ENCODE data around the gene RUVBL1. TPM values are rescaled to one million over a fixed set of nuclear protein-coding genes. Genes with fewer than 3 reads are reported as not detected.

Gene RUVBL1
- 10 to 100 TPM; 81.2 to 91.1 TPM for total RNA-seq
- 95.6 TPM for polyA plus RNA-seq (2013, experiment 1 of 2)
- 92.5 TPM for polyA plus RNA-seq (2013, experiment 2 of 2)
- long read RNA-seq, experiment 1, full-length matches to known transcripts = 37 of 64 reads
- long read RNA-seq, experiment 1, partial matches to known transcripts = 15 of 64 reads
- long read RNA-seq, experiment 1, other reads (novel, unspliced or antisense) = 12 of 64 reads
- long read RNA-seq, experiment 2, transcript RUVBL1-201 (11 exons, 1,761 nt) = major isoform, 123 of 146 reads
- long read RNA-seq, experiment 2, partial matches to known transcripts = 3 of 146 reads
- long read RNA-seq, experiment 2, other reads (novel, unspliced or antisense) = 20 of 146 reads
- long read RNA-seq, experiment 3, transcript RUVBL1-201 (11 exons, 1,761 nt) = major isoform, 363 of 428 reads
- long read RNA-seq, experiment 3, partial matches to known transcripts = 16 of 428 reads
- long read RNA-seq, experiment 3, other reads (novel, unspliced or antisense) = 49 of 428 reads
- long read RNA-seq, experiment 4, transcript RUVBL1-201 (11 exons, 1,761 nt) = major isoform, 251 of 301 reads
- long read RNA-seq, experiment 4, partial matches to known transcripts = 28 of 301 reads
- long read RNA-seq, experiment 4, other reads (novel, unspliced or antisense) = 21 of 301 reads

- Mint-ChIP-seq H3K27me3 (ENCODE audit: insufficient read depth) (peaks cover 12% of the 10 kb centered on the region), H3K27ac (peak within 1 kb of the TSS; percentile 98), H3K36me3 (ENCODE audit: low read depth) (peaks cover 4% of the 10 kb centered on the region), H3K4me1 (peaks cover 14% of the 10 kb centered on the region), H3K4me3 (peak within 1 kb of the TSS; percentile 96), H3K9me3 (no peaks in the 10 kb centered on the region)
- WGBS, 2 experiments (ENCODE audit: insufficient coverage in 1 of 2, insufficient read length in 1 of 2) = 4 to 6% methylated on average over 24 to 47 of the region's 47 CpGs
- Histone ChIP-seq H3K27ac (ENCODE audit: low read depth, low read length) (peak within 1 kb of the TSS; percentile 90), H3K27me3 (ENCODE audit: control insufficient read depth, insufficient read depth, low read length, poor library complexity, severe bottlenecking) (peaks cover 7% of the 10 kb centered on the region), H3K4me3 (ENCODE audit: low read length) (peak within 1 kb of the TSS; percentile 94), H3K36me3 (ENCODE audit: control insufficient read depth, insufficient read depth, low read length) (no peaks in the 10 kb centered on the region), H3K9me3 (ENCODE audit: control insufficient read depth, low read length) (no peaks in the 10 kb centered on the region), H3K4me1 (ENCODE audit: control insufficient read depth, insufficient read depth, low read length) (no peaks in the 10 kb centered on the region), H3K9ac (ENCODE audit: extremely low read depth, low read length, poor library complexity, severe bottlenecking) (peak within 1 kb of the TSS; percentile 88)
- DNase-seq = peak; percentile 99
- TF ChIP-seq, protein P1, sequence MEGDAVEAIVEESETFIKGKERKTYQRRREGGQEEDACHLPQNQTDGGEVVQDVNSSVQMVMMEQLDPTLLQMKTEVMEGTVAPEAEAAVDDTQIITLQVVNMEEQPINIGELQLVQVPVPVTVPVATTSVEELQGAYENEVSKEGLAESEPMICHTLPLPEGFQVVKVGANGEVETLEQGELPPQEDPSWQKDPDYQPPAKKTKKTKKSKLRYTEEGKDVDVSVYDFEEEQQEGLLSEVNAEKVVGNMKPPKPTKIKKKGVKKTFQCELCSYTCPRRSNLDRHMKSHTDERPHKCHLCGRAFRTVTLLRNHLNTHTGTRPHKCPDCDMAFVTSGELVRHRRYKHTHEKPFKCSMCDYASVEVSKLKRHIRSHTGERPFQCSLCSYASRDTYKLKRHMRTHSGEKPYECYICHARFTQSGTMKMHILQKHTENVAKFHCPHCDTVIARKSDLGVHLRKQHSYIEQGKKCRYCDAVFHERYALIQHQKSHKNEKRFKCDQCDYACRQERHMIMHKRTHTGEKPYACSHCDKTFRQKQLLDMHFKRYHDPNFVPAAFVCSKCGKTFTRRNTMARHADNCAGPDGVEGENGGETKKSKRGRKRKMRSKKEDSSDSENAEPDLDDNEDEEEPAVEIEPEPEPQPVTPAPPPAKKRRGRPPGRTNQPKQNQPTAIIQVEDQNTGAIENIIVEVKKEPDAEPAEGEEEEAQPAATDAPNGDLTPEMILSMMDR (conservative IDR thresholded peaks at IDR 0.05) = no peak
Observed at GRCh38 chr3:128123538-128124368, at the start of gene RUVBL1. Gene RUVBL1, minus strand, starts transcription at chr3:128123812. Its CDS starts 88 bp downstream, at chr3:128123724.

- TF ChIP-seq, protein P1 (conservative IDR thresholded peaks at IDR 0.05) = no peak
- Histone ChIP-seq H3K9ac (ENCODE audit: extremely low read depth, low read length, poor library complexity, severe bottlenecking) (no peak overlapping the region), H3K27me3 (ENCODE audit: control insufficient read depth, insufficient read depth, low read length, poor library complexity, severe bottlenecking) (no peaks in the 10 kb centered on the region), H3K36me3 (ENCODE audit: control insufficient read depth, insufficient read depth, low read length) (no peaks in the 10 kb centered on the region), H3K4me1 (ENCODE audit: control insufficient read depth, insufficient read depth, low read length) (peaks cover under 1% of the 10 kb centered on the region), H3K9me3 (ENCODE audit: control insufficient read depth, low read length) (no peaks in the 10 kb centered on the region), H3K27ac (ENCODE audit: low read depth, low read length) (no peak overlapping the region), H3K4me3 (ENCODE audit: low read length) (no peak overlapping the region)
- Mint-ChIP-seq H3K36me3 (ENCODE audit: low read depth) (no peaks in the 10 kb centered on the region), H3K4me1 (peaks cover 10% of the 10 kb centered on the region), H3K27ac (no peak overlapping the region), H3K27me3 (ENCODE audit: insufficient read depth) (no peaks in the 10 kb centered on the region), H3K9me3 (no peaks in the 10 kb centered on the region), H3K4me3 (no peak overlapping the region)
- WGBS, 2 experiments (ENCODE audit: insufficient coverage in 1 of 2, insufficient read length in 1 of 2) = 92 to 99% methylated on average over 7 to 8 of the region's 8 CpGs
- DNase-seq = no peak
Observed at GRCh38 chr3:128173200-128173599, 49.6 kb upstream of the RUVBL1 start.

- DNase-seq = peak; percentile 68
- H3K27me3 Mint-ChIP-seq (ENCODE audit: insufficient read depth) = no peaks in the 10 kb centered on the region
- peaks cover 9% of the 10 kb centered on the region for H3K4me1 ChIP-seq (ENCODE audit: control insufficient read depth, insufficient read depth, low read length)
- no peak overlapping the region for H3K4me3 Mint-ChIP-seq
- no peak overlapping the region for H3K4me3 ChIP-seq (ENCODE audit: low read length)
- no peak overlapping the region for H3K9ac ChIP-seq (ENCODE audit: extremely low read depth, low read length, poor library complexity, severe bottlenecking)
- TF ChIP-seq, protein P1 (conservative IDR thresholded peaks at IDR 0.05) = peak; percentile 67
- no peak overlapping the region for H3K27ac ChIP-seq (ENCODE audit: low read depth, low read length)
- WGBS, 2 experiments (ENCODE audit: insufficient coverage in 1 of 2, insufficient read length in 1 of 2) = 54 to 86% methylated on average over 3 to 5 of the region's 5 CpGs
- H3K36me3 Mint-ChIP-seq (ENCODE audit: low read depth) = no peaks in the 10 kb centered on the region
- H3K27ac Mint-ChIP-seq = no peak overlapping the region
- H3K27me3 ChIP-seq (ENCODE audit: control insufficient read depth, insufficient read depth, low read length, poor library complexity, severe bottlenecking) = no peaks in the 10 kb centered on the region
- no peaks in the 10 kb centered on the region for H3K36me3 ChIP-seq (ENCODE audit: control insufficient read depth, insufficient read depth, low read length)
- H3K4me1 Mint-ChIP-seq = peaks cover 24% of the 10 kb centered on the region
- H3K9me3 ChIP-seq (ENCODE audit: control insufficient read depth, low read length) = no peaks in the 10 kb centered on the region
- H3K9me3 Mint-ChIP-seq = no peaks in the 10 kb centered on the region
Observed at GRCh38 chr3:128170866-128171516, 47.4 kb upstream of the RUVBL1 start.

Data from endodermal cell (in vitro differentiated cells).